ENCODE measurements around the gene MLST8.
"Not testable (repeated sequence)": the region's sequence is repeated elsewhere in the genome, so short reads cannot be mapped to it uniquely, and the experiment has no call there.

The MLST8 gene

DNA sequence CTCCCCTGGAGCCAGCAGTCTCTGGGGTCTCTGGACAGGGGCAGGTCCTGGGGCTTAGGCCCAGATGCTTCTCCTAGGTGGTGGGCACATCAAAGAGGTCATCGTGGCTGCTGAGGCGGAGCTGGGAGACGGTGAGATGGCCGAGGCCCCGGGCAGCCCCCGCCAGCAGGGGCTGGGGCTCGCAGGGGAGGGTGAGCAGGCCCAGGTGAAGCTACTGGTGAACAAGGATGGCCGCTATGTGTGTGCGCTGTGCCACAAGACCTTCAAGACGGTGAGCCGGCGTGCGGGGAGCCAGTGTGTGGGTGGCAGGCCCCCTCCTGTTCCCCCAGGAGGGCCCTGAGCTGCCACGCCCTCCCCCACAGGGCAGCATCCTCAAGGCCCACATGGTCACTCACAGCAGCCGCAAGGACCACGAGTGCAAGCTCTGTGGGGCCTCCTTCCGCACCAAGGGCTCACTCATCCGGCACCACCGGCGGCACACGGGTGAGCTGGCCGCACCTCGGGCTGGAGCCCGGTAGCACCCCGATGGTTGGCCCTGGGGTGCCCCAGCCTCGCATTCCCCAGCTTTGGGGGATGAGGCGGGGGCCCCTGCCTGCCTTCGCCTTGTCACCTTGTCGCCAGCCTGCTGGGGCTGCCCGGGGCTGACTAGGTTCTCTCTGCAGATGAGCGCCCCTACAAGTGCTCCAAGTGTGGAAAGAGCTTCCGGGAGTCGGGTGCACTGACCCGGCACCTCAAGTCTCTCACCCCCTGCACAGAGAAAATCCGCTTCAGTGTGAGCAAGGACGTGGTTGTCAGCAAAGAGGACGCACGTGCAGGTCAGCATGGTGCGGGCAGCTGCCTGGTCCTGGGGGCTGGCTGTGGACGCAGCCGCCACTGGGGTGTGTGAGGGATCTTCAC lies 27.1 kb downstream of the MLST8 start:
- no peak for DNase-seq

DNA sequence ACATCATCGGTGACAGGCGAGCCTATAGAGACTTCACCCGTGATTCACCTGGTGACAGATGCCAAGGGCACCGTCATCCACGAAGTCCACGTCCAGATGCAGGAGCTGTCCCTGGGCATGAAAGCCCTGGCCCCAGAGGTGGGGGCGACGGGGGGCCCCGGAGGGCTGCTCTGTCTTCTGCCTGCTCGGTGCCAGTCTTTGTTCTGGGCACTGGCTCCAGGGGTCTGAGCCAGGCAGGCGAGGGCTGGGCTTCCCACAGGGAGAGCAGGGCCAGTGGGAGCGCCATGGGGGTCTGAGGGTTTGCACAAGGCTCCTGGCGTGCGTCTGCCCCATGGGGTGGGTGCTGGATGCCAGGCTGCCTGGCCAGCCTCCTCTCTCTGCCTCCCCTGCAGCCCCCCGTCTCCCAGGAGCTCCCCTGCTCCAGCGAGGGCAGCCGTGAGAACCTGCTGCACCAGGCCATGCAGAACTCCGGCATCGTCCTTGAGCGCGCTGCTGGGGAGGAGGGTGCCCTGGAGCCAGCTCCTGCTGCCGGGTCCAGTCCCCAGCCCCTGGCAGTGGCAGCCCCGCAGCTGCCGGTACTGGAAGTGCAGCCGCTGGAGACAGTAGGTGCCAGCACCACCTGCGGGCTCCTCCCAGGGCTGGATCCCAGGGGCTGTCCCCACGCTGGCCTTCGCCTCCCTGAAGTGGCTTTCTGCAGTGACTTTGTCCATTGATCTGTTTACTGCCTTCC lies 28.0 kb downstream of the MLST8 start:
- no peak for DNase-seq

DNA sequence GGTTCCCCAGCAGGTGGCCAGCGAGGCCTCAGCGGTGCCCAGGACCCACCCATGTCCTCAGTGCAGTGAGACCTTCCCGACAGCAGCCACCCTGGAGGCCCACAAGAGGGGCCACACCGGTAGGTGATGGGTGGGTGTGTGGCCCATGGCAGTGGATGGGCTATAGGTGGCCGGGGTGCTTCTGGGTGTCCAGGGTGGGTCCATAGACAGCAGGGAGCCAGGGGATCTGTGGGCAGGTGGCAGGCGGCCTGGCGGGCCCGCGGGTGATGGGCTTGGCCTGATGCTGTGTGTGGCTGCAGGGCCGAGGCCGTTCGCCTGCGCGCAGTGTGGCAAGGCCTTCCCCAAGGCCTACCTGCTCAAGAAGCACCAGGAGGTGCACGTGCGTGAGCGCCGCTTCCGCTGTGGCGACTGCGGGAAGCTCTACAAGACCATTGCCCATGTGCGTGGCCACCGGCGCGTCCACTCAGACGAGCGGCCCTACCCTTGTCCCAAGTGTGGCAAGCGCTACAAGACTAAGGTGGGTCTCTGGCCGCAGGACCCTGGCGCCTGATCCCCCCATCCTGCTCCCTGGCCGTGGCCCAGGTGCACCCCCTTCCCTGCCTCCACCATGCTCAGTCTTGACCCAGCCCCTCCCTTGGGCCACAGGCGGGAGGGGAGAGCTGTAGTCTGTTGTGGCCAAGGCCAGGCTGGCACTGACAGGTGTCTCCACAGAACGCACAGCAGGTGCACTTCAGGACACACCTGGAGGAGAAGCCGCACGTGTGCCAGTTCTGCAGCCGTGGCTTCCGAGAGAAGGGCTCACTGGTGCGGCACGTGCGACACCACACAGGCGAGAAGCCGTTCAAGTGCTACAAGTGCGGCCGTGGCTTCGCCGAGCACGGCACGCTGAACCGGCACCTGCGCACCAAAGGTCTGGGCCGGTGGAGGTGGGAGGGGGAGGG lies 28.9 kb downstream of the MLST8 start:
- DNase-seq, result peak; percentile 79

DNA sequence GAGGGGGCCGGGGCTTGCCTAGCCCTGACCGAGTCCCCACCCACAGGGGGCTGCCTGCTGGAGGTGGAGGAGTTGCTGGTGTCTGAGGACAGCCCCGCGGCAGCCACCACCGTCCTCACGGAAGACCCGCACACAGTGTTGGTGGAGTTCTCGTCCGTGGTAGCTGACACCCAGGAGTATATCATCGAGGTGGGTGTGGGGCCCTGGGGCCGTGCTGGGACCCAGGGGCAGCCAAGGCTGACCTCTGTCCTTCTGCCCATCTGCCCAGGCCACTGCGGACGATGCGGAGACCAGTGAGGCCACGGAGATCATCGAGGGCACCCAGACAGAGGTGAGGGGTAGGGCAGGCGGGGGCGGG lies 29.5 kb downstream of the MLST8 start:
- DNase-seq, result no peak

DNA sequence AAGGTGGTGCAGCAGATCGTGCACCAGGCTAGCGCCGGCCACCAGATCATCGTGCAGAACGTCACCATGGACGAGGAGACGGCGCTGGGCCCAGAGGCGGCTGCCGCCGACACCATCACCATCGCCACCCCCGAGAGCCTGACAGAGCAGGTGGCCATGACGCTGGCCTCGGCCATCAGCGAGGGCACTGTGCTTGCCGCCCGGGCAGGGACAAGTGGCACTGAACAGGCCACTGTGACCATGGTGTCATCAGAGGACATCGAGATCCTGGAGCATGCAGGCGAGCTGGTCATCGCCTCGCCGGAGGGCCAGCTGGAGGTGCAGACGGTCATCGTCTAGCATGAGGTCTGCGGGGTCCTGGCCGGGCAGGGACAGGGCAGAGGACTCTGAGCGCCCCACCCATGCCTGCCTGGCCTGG lies 30.0 kb downstream of the MLST8 start:
- DNase-seq, result no peak

DNA sequence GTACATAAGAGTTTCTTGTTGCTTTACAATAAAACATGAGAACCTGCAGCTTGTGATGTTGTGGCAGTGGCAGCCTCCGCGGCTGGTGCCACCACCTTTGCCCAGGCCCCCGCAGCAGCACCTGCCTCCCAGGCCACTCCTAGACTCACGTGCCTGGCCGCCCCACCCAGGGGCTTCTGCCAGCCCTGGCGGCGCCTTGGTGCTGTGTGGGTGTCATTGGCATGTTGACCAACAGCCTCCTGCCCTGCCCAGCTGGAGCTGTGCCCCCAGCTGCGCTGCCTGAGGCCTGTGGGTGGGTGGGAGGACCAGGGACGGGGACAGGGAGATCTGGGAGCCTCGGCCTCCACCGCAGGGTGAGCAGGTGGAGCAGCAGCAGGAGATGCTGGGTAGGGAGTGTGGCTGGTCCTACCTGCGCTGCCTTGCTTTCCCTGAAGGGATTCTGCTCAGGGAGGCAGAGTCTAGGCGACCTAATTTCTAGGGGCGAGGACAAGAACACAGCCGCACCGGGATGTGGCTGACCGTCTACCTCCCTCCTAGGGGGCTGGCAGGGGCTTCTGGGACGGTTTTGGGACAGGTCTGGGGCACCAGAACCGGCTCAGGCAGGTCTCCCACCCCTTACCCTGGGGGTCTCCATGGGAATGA lies 30.6 kb downstream of the MLST8 start:
- no peak for DNase-seq

DNA sequence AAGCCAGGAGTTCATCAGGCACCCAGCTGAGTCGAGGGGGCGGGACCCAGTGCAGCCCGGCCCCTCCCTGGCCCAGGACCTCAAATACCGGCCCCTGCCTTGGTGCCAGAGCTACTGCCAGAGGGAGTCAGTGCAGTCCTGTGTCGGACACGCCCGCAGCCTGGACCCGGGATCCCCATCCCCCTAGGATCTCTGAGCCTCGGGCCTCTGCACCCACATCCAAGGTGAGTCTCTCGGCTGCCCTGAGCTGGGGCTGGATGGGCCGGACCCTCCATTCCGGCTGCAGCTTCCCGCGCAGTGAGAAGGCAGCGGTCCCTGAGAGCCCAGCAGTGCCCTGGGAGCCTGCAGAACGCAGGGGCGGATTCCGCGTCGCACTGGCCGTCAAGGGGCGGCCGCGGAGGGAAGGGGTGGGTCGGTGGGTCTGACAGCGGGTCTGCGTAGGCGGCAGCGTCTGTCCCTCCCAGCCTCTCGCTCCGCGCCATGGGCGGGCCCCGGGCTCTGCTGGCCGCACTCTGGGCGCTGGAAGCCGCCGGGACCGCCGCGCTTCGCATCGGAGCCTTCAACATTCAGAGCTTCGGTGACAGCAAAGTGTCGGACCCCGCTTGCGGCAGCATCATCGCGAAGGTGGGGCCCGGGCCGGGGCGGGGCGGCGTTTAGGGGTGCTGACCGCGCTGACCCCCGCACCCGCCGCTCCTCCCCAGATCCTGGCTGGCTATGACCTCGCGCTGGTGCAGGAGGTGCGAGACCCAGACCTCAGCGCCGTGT lies 31.3 kb downstream of the MLST8 start, which contains the start of gene DNASE1L2:
DNASE1L2 (plus strand) TSS at position 108 of the 765 bp plus-strand sequence; CDS start at position 481, 373 bp downstream.
- no peak for DNase-seq

DNA sequence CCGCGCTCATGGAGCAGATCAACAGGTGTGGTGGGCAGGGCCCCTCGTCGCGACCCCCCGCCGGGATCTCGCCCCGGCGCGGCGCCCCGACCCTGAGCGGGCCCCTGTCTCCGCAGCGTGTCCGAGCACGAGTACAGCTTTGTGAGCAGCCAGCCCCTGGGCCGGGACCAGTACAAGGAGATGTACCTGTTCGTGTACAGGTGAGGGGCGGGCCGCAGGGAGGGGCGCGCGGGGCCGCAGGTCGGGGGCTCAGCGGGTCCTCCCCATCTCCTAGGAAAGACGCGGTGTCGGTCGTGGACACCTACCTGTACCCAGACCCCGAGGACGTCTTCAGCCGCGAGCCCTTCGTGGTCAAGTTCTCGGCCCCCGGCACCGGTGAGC lies 31.8 kb downstream of the MLST8 start:
- DNase-seq, result no peak

DNA sequence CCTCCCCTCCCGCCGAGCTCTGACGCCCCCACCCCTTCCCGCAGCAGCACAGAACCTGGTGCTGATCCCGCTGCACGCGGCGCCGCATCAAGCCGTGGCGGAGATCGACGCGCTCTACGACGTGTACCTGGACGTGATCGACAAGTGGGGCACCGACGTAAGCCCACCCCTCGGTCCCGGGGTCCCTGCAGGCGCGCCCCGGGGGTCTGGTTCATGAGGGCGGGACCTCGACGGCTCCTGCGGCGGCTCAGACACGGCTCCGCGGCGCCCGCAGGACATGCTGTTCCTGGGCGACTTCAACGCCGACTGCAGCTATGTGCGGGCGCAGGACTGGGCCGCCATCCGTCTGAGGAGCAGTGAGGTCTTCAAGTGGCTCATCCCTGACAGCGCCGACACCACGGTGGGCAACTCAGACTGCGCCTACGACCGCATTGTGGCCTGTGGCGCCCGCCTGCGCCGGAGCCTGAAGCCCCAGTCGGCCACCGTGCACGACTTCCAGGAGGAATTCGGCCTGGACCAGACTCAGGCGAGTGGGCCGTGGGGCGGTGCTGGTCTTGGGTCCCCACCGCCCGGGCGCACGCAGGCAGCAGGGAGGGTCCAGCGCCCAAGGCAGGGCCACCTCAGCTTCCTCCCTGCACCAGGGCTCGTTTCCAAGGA lies 32.4 kb downstream of the MLST8 start:
- DNase-seq, result no peak

DNA sequence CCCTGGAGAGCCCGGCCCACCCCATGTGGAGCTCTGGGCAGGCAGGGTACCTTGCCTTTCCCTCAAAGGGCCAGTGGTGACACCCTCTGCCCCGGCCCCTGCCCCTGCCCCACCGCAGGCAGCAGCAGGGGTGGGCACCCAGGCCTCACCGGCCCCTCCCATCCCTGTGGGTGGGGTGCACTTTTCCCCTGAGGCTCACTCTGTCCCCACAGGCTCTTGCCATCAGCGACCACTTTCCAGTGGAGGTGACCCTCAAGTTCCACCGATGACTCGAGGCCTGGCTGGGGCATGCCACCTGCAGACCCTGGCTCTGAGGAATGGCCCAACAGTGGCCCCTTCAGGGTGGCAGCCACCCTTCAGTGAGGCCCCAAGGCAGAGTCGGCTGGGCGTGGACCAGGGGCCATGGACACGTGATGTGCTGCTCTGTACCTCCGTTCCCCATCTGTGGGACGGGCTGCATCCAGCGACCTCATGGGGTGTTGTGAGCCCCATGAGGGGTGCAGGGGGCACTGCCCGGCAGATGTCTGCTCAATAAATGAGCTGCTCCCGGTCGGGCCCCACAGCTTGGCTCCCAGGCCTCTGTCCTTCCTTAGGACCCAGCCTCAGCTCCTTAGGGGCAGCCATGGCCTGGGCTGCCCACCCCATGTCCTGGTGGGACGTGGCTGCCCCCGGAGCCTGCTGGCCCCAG lies 33.0 kb downstream of the MLST8 start:
- no peak for DNase-seq

DNA sequence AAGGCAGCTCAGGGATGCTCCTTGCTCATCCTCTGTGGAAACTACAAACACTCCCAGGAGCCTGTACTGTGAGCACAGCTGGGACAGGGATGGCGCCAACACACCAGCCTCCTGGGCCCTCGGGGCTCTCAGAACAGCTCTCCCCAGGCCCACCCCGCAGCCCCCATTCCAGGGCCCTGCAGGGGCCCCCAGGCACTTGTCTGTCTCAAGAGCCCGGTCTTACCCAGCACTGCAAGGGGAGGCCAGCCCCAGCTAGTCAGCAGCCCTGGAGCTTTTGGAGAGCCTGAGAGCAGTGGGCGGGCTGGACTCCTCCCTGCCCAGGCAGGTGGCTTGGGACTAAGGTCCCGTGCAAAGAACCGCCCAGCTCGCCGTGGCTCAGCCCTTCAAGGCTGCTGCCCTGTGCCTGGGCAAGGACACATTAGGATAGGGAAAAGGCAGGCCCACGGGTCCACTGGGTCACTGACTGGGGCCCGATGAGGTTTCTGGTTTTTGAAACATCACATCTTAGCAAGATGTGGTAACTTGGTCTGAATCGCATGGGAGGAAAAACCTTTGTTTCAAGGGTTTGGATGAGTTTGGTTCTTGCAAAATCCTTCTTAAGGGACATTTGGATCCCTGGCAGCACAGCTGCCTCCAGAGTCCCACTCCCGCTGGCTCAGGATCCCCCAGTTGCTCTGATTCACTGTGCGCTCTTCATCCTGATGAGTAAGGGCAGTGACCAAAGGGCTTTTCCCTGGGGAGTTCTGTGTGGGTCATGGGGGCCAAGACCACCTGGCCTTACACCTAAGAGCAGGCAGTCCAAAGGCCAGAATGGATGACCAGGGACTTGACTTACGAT lies 33.8 kb downstream of the MLST8 start:
- DNase-seq, result no peak

DNA sequence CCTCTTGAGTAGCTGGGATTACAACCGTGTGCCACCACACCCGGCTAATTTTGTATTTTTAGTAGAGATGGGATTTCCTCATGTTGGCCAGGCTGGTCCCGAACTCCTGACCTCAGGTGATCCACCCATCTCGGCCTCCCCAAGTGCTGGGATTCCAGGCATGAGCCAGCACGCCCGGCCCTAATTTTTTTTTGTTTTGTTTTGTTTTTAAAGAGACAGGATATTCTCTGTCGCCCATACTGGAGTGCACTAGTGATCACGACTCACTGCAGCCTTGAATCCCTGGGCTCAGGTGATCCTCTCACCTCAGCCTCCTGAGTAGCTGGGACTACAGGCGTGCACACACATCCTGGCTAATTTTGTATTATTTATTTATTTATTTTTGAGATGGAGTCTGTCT lies 35.1 kb downstream of the MLST8 start:
- not testable (repeated sequence) for DNase-seq

DNA sequence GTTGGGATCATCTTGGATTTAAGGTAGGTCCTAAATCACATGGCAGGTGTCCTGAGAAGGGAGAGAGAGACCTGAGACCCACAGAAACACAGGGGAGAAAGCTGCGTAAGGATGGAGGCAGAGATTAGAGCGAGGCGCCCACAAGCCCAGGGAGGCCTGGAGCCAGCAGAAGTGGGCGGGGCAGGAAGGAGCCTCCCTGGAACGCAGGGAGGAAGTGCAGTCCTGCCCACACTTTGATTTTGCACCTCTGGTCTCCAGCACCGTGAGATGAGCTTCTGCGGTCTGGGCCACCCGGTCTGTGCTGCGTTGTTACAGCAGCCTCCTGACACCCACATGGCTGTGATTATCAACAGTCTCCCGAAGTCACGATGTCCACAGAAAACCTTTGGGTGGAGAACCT lies 37.3 kb downstream of the MLST8 start:
- DNase-seq, result no peak

DNA sequence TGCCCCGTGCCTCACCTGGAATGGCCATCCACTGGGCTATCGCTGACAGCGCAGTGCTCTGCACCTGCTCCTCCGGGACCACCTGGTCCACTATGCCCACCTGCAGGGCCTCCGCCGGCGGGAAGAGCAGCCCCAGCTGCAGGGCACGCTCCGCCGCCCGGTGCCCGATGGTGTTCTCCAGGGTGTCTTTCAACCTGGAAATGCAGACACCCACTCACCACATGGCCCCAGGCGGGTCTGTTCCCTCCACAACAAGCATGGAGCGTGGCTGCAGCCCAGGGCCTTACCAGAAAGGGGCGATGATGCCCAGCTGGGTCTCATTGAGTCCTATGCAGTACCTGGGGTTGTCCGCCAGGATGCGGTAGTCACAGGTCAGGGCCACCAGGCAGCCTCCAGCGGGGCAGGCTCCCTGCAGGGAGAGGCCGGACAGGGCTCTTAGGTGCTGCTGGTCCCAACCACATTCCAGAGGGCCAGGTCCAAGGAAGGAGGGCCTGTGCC lies 37.8 kb downstream of the MLST8 start:
- DNase-seq, result no peak

DNA sequence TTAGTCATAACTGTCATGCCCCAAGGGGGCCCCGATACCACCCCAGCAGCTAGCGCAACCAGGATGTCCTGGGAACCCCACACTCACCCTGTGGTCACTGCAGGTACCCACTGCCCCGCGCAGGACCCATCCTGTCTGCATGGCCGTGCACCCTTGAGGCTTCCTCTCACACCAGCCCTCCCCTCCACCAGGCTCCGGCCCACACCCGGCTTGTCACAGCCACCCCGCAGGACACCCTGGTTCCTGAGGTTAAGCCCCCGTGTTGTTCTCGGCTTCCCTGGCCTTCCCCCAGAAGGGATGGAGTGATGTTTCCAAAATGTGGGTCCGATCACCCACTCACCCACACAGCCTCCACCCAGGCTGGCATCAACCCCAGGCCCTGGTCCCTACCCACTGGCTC lies 38.5 kb downstream of the MLST8 start:
- no peak for DNase-seq

DNA sequence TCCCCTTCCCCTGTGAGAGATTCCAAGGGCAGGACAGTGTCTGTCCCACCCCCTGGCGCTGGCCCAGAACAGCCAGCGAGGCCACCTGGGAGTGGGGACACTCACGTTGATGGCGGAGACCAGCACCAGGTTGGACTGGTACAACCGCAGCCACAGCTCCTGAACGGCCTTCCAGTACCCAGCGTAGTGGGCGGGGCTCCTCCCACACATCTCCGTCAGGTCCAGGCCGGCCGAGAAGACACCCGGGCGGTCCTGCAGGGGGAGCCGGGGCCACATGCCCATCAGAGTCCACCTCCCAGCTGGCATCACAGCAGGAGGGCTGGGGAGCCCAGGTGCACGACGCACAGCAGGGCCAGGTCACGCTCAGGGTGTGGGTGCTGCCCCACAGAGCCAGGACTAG lies 39.0 kb downstream of the MLST8 start:
- no peak for DNase-seq

DNA sequence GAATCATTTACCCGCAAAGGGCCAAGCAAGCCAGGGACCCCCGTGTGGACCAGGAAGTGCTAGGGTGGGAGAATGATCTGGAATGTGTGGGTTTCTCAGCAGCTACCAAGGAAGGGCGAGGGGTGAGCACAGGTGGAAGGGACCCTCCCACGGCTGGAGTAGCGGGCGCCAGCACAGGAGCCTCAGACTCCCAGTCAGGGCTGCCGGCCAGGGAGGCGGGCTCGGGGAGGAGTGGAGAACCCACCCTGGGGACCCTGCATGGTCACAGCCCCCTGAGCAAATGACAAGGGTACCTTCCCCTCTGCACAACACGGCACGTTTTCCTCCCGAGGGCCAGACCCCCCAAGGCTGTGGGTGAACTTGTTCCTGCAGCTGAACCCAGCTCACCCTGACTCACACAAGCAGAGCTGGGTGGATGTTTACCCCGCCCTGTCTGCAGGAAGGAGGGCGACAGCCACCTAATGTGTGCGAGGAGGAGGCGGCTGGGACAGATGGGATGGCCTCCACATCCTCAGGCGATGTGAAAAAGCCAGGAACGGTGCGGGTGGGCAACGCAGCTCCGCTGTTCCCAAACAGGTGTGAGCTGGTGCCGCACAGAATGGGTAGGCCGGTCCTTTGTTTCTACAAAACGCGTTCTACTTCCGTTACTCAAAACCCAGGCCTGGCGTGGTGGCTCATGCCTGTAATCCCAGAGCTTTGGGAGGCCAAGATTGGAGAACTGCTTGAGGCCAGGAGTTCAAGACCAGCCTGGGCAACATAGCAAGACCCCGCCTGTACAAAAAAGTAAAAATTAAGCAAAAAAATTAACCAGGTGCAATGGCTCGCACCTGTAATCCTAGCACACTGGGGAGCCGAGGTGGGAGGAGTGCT lies 39.9 kb downstream of the MLST8 start:
- no peak for DNase-seq

DNA sequence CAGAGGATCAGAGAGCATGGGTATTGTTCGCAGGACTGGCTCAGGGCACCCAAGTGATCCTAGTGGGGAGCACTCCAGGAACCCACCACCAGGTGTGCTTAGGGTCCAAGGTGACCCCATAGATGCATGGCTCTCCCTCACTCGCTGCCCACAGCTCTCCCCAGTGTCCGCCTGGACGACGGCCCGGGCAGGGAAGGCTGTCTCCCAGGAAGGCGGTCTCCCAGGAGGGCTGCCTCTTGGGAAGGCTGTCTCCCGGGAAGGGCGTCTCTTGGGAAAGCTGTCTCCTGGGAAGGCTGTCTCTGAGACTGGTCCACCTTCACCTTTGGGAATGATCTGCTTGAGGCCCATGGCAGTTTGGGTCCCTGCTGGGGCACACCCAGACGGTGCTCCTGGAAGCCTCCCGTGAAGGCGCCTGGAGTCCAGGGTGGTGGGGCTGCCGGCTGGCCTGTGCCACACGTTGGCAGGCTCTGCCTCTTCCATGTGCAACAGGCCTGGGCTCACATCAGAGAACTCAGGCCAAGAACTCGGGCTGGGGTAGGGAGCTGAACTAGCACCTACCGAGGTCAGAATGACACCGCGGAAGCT lies 41.1 kb downstream of the MLST8 start:
- no peak for DNase-seq
